ENCODE measurements around the gene ZC3H4. TPM values are rescaled to one million over a fixed set of nuclear protein-coding genes. Genes with fewer than 3 reads are reported as not detected.

ZC3H4 gene
- total RNA-seq, 1 experiment from 2014 or later: 45.1 TPM

GRCh38 chr19:47109541-47110375 lies 3.8 kb downstream of the ZC3H4 start:
- POLR2A ChIA-PET: no interaction called here
- Histone ChIP-seq H3K4me2 (ENCODE audit: low read length) (peak overlapping the region; percentile 81; the same call in 1 of the 2 replicates), H3K9ac (ENCODE audit: low read length) (no peak overlapping the region), H3K9me3 (ENCODE audit: control insufficient read depth in 1 of 2, insufficient read depth in 1 of 2, low read depth in 1 of 2, low read length in 2 of 2) (no peaks in the 10 kb centered on the region), H2AFZ (ENCODE audit: low read depth, low read length, poor library complexity, severe bottlenecking) (no peak overlapping the region), H3K9me2 (ENCODE audit: insufficient read depth) (no peaks in the 10 kb centered on the region), H3K79me2 (ENCODE audit: insufficient read depth, low read length) (peaks cover 49% of the 10 kb centered on the region), H3K27me3 (ENCODE audit: insufficient read depth, low read length) (no peaks in the 10 kb centered on the region), H3K27ac (ENCODE audit: low read depth, low read length) (no peak overlapping the region), H3K36me3 (ENCODE audit: control insufficient read depth in 1 of 2, insufficient read depth in 2 of 2, low read length in 2 of 2) (peaks cover 2 to 12% of the 10 kb centered on the region in 2 experiments; a peak in 1 of 4 replicates), H3K4me1 (ENCODE audit: control insufficient read depth in 1 of 2, insufficient read depth in 2 of 2, low read length in 2 of 2) (peaks cover 15 to 47% of the 10 kb centered on the region in 2 experiments), H4K20me1 (ENCODE audit: insufficient read depth) (no peaks in the 10 kb centered on the region), H3K4me3 (replicated peaks in 1 of 2; ENCODE audit: low read depth in 1 of 2, low read length in 2 of 2) (no peak overlapping the region)
- DNase-seq (ENCODE audit: low read depth, low spot score): no peak
- RAD21 ChIA-PET (ENCODE audit: low non-redundant PET in 1 of 2, low total read pairs in 2 of 2, uncharacterized antibody in 2 of 2, unreplicated experiment in 2 of 2): interaction anchor here in 1 of 2 experiments (0.6 kb wide), 1 partner anchor 97 kb away, joined by 3 read pairs; no protein-coding TSS in a partner anchor
- ATAC-seq: no peak
- CTCF ChIA-PET: no interaction called here
- TF ChIP-seq ATF3 (IDR thresholded peaks at IDR 0.05) (no peak), MAX (IDR thresholded peaks at IDR 0.05) (no peak), POLR2A (IDR thresholded peaks at IDR 0.05; ENCODE audit: borderline replicate concordance, extremely low read depth, insufficient read depth, insufficient read length) (no peak), YY1 (IDR thresholded peaks at IDR 0.05; ENCODE audit: extremely low read depth, insufficient replicate concordance, low read depth, low read length) (no peak), ZNF274 (IDR thresholded peaks at IDR 0.05; ENCODE audit: low read depth, low read length) (no peak), ELF1 (IDR thresholded peaks at IDR 0.05; ENCODE audit: borderline replicate concordance, low read depth) (no peak), RAD21 (IDR thresholded peaks at IDR 0.05; ENCODE audit: low read depth) (no peak), ZBTB33 (IDR thresholded peaks at IDR 0.05; ENCODE audit: extremely low read depth, insufficient replicate concordance, low read length) (no peak), REST (IDR thresholded peaks at IDR 0.05; ENCODE audit: low read depth) (no peak), ZFX (IDR thresholded peaks at IDR 0.05) (no peak), EGR1 (IDR thresholded peaks at IDR 0.05; ENCODE audit: low read depth) (no peak), EZH2 (IDR thresholded peaks at IDR 0.05) (no peak), TCF7L2 (IDR thresholded peaks at IDR 0.05; ENCODE audit: borderline replicate concordance, extremely low read depth, insufficient read depth, insufficient read length) (no peak), JUND (IDR thresholded peaks at IDR 0.05) (no peak), CTCF (IDR thresholded peaks at IDR 0.05 in 2 of 3, conservative IDR thresholded peaks at IDR 0.05 in 1 of 3; ENCODE audit: borderline replicate concordance in 1 of 3, insufficient read depth in 1 of 3, low read depth in 2 of 3, low read length in 2 of 3) (no peak), SP1 (IDR thresholded peaks at IDR 0.05; ENCODE audit: low read depth) (no peak), SIN3A (IDR thresholded peaks at IDR 0.05; ENCODE audit: low read depth) (no peak), SRF (IDR thresholded peaks at IDR 0.05; ENCODE audit: low read depth) (no peak)
- intact Hi-C loops (cut with micrococcal nuclease): no loop called here
- BruUV-seq (replicated peaks): no TSS peak
